GM12872 (cell line): ENCODE measurements around the gene CSGALNACT2.

Experiments used
- CTCF ChIP-seq: IDR thresholded peaks from 3 replicates; pipeline ENCODE4 v1.5.1; 2011; ENCODE audit warnings: low read depth, mild to moderate bottlenecking, low read length, moderate library complexity; ENCODE audit not compliant: insufficient read depth

CSGALNACT2 gene

GRCh38 chr10:43145311-43145710 lies 7.1 kb downstream of the CSGALNACT2 start:
- no peak for TF ChIP-seq CTCF

GRCh38 chr10:43151371-43151770 lies 13.1 kb downstream of the CSGALNACT2 start:
- TF ChIP-seq CTCF: no peak

- TF ChIP-seq CTCF: no peak
Observed at GRCh38 chr10:43153901-43154300, 15.7 kb downstream of the CSGALNACT2 start.

- no peak for TF ChIP-seq CTCF
Observed at GRCh38 chr10:43155221-43155620, 17.0 kb downstream of the CSGALNACT2 start.

GRCh38 chr10:43155741-43156140 lies 17.5 kb downstream of the CSGALNACT2 start:
- TF ChIP-seq CTCF: no peak

- TF ChIP-seq CTCF: no peak
Observed at GRCh38 chr10:43156590-43157341, 18.5 kb downstream of the CSGALNACT2 start.

GRCh38 chr10:43158636-43159035 lies 20.4 kb downstream of the CSGALNACT2 start:
- no peak for TF ChIP-seq CTCF
